Activated naive CD4-positive, alpha-beta T cell treated with anti-CD3 and anti-CD28 coated beads, Interleukin-2, amount 50 U/mL, for 16 hours (primary cell): Measurements from ENCODE around the gene RBP5.
"Not testable (repeated sequence)": the region's sequence is repeated elsewhere in the genome, so short reads cannot be mapped to it uniquely, and the experiment has no call there.

Experiments
- DNase-seq: peaks from one replicate; pipeline ENCODE4 v3.0.0-alpha.2; 2020

Gene RBP5

DNA sequence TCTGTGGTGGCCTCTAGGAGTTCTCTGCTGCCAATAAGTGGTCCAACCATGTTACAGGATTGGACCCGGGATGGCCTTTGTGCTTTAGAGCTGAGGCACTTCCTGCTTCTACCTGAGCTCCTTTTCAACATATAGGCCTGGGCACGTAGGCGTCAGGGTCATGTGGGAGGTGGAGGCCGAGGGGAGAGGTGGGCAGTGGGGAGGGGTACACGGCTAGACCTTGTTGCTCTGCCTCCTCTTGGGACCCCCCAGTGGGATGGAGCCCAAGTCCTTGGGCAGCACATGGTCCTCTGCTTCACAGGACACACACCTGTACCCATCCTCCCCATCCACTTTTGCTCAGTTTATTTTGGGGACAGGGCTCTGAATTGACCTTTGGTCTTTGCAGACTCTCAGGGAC, 7.4 kb downstream of the RBP5 start:
- no peak for DNase-seq

- DNase-seq: no peak
Observed at GRCh38 chr12:7120166-7120565, 8.5 kb downstream of the RBP5 start.

- no peak for DNase-seq
Observed at GRCh38 chr12:7118881-7119280, 9.8 kb downstream of the RBP5 start.

DNA sequence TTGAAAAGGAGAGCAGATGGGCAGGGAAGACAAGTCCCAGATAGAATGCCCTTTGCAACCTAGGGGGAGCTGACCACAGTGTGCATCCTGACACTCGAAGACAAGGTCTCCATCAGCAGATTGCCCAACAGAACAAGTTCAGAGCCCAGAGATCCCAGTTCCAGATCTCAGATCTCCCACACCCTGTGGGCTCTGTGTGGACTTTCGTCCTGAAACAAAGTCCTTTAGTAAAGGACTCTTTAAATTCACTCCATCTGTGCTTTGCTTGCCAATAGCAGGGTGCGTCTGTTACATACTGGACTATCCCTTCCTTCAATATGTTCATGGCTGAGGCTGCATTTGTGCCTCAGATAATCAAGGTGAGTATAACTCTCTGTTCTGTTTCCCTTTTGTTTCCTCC, 11.0 kb downstream of the RBP5 start:
- DNase-seq: no peak

GRCh38 chr12:7116916-7117315, 11.8 kb downstream of the RBP5 start:
- no peak for DNase-seq

GRCh38 chr12:7116196-7116595, 12.5 kb downstream of the RBP5 start:
- DNase-seq: no peak

DNA sequence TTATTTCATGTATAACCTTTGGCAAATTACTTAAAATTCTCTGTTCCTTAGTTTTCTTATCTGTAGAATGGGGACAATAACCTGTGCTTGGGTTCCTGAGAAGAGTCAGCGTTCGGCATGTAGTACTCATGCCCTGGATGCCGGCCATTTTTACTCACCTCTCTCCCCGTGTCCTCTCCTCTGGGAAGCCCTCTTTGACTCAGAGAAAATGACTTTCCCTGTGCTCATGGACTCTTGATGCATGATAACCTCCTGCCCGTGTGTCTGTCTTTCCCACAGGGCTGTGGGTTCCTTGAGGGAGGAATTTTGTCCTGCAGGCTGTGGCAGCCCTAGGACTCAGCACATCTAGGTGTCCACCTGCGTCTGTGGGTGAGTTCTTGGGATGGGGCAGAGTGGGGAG, 13.8 kb downstream of the RBP5 start:
- DNase-seq: peak; percentile 2

- peak; percentile 2 for DNase-seq
Observed at GRCh38 chr12:7114008-7114407, 14.7 kb downstream of the RBP5 start.

GRCh38 chr12:7113389-7113871, 15.3 kb downstream of the RBP5 start:
- peak; percentile 25 for DNase-seq

- no peak for DNase-seq
Observed at GRCh38 chr12:7112041-7112440, 16.6 kb downstream of the RBP5 start.

- DNase-seq: no peak
Observed at GRCh38 chr12:7110661-7111060, 18.0 kb downstream of the RBP5 start.

DNA sequence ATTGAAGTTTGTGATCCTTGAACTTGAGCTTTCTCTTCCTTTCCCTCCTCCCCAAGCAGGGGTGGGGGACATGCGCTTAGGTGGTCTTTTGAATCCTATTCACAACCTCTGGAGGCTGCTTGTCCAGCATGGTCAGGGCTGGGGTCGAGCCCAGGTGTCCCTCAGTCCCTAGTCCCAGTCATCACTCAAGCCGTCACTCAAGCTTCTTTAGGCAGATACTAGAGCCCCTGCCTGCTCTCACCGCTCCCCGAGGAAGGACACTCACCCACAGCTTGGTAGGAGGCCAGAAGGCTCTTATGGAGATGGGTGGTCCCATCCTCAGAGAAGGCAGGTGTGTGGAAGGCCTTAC, 19.1 kb downstream of the RBP5 start:
- no peak for DNase-seq

- DNase-seq: peak; percentile 82
Observed at GRCh38 chr12:7108796-7109571, 19.7 kb downstream of the RBP5 start, which contains the start of gene C1RL. Gene C1RL, minus strand, starts transcription at chr12:7109214. Its CDS starts 34 bp downstream, at chr12:7109180.

DNA sequence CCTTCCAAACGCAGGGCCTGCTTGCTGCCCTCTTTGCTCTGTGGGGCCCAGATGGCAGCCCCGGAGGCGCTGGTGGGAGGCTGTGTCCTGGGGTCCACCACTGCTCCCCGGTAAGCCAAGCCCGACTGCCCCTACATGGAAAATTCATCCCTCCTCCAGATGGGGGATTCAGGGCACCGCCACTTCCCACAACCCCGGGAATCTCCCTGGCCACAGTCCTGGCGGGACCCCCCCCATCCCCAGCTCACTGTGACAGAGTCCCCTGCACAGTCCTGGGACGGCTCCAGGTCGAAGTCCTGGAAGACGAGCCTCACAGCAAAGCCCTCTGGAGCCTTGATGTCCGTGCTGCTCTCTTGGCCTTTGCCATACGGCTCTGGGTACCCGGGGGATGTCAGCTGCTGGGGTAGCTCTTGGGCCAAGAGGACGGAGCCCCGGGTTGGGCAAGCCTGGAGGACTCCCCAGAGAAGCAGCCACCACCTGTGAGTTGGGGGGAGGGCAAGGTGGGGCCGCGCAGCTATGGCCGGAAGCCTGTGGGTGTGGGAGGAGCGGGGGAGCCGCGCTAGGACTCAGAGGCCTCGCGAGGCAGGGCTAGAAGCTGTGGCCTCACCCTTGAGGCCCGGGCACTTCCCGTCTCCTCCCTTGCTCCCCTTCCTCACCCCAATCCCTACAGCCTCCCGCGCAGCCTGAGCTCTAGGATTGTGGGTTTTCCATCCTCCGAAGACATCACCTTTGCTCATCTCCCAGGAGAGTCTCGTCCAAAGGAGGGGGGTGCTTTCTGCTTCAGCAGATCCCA, 20.5 kb downstream of the RBP5 start:
- peak; percentile 71 for DNase-seq

GRCh38 chr12:7107636-7108002, 21.1 kb downstream of the RBP5 start:
- no peak for DNase-seq

DNA sequence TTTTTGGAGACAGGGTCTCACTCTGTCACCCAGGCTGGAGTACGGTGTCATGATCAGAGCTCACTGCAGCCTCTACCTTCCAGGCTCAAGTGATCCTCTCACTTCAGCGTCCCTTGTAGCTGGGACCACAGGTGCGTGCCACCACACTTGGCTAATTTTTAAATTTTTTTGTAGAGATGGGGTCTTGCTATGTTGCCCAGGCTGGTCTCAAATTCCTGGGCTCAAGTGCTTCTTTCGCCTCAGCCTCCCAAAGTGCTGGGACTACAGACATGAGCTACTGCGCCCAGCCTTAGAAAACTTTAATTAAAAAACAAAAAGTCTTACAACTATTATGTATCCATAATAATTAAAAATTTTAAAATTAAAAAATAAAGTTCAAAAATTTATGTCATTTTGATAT, 21.5 kb downstream of the RBP5 start:
- not testable (repeated sequence) for DNase-seq

DNA sequence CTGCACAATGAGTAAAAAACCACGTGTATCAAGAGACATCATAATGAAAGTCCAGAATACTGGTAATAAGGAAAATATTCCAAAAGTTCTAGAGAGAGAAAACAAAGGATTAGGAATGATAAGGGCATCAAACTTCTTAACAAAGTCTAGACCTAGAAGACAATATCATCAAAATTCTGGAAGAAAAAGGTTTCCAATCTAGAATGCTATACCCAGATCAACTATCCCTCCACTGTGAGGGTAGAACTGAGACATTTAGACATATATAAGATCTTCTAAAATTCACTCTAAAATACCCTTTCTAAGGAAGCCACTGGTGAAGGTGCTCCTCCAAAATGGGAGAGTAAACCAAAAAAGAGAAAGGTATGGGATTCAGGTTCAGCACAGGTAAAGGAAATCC, 22.6 kb downstream of the RBP5 start:
- no peak for DNase-seq

- DNase-seq: no peak
Observed at GRCh38 chr12:7103837-7104584, 24.7 kb downstream of the RBP5 start.

- no peak for DNase-seq
Observed at GRCh38 chr12:7102582-7102981, 26.1 kb downstream of the RBP5 start.

- DNase-seq: no peak
Observed at GRCh38 chr12:7101694-7102131, 27.0 kb downstream of the RBP5 start.

GRCh38 chr12:7101047-7101693, 27.5 kb downstream of the RBP5 start:
- no peak for DNase-seq

GRCh38 chr12:7100239-7100638, 28.4 kb downstream of the RBP5 start:
- DNase-seq: no peak
